ENCODE data around the gene GDF2. TPM values are rescaled to one million over a fixed set of nuclear protein-coding genes. Genes with fewer than 3 reads are reported as not detected.

The GDF2 gene
- total RNA-seq, 2 donors from 2014 or later = not detected

DNA sequence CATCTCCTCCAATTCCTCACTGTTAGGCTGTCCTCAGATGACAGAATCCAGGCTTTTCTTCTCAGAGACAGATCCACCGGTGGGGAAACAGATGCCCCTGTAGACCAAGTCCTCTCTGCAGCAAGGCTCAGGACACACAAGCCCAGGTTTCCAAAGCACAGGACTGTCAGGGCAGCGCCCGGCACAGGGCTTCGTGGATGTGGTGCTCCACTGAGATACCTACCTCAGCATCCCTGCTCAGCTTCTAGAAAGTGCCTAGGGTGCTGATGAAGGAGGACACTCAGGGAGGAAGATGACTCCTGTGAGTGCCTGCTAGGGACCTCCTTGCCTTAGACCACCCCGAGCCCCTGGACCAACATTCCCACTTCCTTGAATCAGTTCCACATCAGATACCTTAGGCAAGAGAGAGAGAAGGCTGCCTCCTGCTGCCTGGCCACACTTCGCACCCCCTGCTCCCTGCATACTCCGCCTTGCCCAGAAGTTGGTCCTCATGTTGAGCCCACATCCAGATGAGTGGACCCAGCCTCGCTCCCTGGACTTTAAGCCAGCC, 17.0 kb downstream of the GDF2 start:
- no peak for ATAC-seq (ENCODE audit: insufficient number of reproducible peaks, low FRiP score, low read depth)
- Histone ChIP-seq H3K4me3 (no peak overlapping the region), H3K27ac (no peak overlapping the region), H3K9me3 (no peaks in the 10 kb centered on the region), H3K36me3 (no peaks in the 10 kb centered on the region), H3K4me1 (ENCODE audit: control insufficient read depth in 1 of 2, low read depth in 2 of 2) (peaks cover 0 to 6% of the 10 kb centered on the region in 2 donors), H3K27me3 (replicated peaks; ENCODE audit: insufficient read depth) (no peaks in the 10 kb centered on the region)
- no peak for DNase-seq (ENCODE audit: low spot score)
- TF ChIP-seq, protein P1, sequence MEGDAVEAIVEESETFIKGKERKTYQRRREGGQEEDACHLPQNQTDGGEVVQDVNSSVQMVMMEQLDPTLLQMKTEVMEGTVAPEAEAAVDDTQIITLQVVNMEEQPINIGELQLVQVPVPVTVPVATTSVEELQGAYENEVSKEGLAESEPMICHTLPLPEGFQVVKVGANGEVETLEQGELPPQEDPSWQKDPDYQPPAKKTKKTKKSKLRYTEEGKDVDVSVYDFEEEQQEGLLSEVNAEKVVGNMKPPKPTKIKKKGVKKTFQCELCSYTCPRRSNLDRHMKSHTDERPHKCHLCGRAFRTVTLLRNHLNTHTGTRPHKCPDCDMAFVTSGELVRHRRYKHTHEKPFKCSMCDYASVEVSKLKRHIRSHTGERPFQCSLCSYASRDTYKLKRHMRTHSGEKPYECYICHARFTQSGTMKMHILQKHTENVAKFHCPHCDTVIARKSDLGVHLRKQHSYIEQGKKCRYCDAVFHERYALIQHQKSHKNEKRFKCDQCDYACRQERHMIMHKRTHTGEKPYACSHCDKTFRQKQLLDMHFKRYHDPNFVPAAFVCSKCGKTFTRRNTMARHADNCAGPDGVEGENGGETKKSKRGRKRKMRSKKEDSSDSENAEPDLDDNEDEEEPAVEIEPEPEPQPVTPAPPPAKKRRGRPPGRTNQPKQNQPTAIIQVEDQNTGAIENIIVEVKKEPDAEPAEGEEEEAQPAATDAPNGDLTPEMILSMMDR (IDR thresholded peaks at IDR 0.05) = no peak

DNA sequence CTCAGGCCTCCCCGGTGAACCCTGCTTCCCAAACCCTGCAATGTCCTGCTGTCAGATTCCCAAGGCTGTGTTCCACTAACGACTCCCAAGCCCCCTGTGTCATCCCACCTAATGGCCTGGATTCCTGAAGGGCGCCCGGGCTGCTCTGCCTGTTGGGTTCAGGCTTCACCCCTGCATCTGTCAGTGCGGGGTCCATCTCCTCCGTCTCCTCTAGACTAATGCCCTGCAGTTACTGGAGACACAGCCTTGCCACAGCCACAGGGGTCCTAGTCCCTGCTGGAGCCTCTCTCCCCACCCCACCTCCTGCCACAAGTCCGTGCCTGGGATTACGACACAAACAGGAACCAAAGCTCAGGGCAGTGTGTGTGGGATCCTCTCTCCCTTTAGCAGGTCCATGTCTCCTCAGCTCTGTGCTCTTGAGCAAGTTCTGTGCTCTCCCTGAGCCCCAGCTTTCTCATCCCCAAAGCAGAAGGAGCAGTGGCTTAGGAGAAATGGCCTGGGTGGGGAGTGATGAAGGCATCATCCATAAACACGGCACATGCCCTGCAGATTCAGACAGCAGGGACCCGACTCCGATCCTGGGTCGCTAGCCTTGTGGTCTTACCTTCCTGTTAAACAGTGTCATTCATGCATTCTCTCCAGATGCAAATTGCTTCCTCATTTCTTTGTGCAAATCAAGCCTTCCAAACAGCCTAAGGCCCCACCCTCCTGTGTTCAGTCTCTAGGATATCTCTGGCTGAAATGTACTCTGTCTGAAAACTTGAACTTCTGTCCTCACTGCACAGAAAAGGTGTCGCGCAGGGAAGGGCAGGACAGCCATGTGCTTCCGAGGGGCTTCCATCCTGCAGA, 17.7 kb downstream of the GDF2 start:
- Histone ChIP-seq H3K27me3 (replicated peaks; ENCODE audit: insufficient read depth) (no peaks in the 10 kb centered on the region), H3K36me3 (no peaks in the 10 kb centered on the region), H3K4me1 (ENCODE audit: control insufficient read depth in 1 of 2, low read depth in 2 of 2) (peaks cover 0 to 6% of the 10 kb centered on the region in 2 donors), H3K4me3 (no peak overlapping the region), H3K9me3 (no peaks in the 10 kb centered on the region), H3K27ac (no peak overlapping the region)
- TF ChIP-seq, protein P1 (IDR thresholded peaks at IDR 0.05) = no peak
- ATAC-seq (ENCODE audit: insufficient number of reproducible peaks, low FRiP score, low read depth) (no peak), DNase-seq (ENCODE audit: low spot score) (no peak)

DNA sequence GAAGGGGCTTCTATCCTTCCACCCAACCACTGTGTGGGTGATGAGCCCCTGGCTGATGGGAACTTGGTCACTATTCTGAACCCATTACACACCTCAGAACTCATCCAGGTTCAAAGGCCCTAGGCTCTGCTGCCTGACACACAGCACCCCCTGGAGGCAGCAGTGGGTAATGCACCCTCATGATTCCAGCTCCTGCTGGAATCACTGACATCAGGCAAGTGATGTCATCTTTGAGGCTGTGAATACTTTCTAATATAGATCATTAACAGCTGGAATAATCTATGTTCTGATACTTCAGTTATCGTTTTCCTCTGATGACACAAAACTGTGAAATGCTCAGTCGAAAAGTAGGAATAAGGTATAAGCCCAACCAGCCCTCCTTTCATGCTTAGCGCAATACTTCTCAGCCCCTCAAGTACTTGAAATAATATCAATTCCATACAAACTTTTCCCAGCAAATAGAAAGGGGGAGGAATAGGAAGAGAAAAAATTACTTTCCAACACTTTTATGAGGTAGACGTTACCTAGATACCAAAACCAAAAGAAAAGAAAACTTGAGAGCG, 18.4 kb downstream of the GDF2 start:
- TF ChIP-seq, protein P1 (IDR thresholded peaks at IDR 0.05) = peak; percentile 88
- Histone ChIP-seq H3K9me3 (no peaks in the 10 kb centered on the region), H3K36me3 (no peaks in the 10 kb centered on the region), H3K4me3 (no peak overlapping the region), H3K27me3 (replicated peaks; ENCODE audit: insufficient read depth) (no peaks in the 10 kb centered on the region), H3K4me1 (ENCODE audit: control insufficient read depth in 1 of 2, low read depth in 2 of 2) (peaks cover 0 to 6% of the 10 kb centered on the region in 2 donors), H3K27ac (no peak overlapping the region)
- no peak for ATAC-seq (ENCODE audit: insufficient number of reproducible peaks, low FRiP score, low read depth)
- no peak for DNase-seq (ENCODE audit: low spot score)

DNA sequence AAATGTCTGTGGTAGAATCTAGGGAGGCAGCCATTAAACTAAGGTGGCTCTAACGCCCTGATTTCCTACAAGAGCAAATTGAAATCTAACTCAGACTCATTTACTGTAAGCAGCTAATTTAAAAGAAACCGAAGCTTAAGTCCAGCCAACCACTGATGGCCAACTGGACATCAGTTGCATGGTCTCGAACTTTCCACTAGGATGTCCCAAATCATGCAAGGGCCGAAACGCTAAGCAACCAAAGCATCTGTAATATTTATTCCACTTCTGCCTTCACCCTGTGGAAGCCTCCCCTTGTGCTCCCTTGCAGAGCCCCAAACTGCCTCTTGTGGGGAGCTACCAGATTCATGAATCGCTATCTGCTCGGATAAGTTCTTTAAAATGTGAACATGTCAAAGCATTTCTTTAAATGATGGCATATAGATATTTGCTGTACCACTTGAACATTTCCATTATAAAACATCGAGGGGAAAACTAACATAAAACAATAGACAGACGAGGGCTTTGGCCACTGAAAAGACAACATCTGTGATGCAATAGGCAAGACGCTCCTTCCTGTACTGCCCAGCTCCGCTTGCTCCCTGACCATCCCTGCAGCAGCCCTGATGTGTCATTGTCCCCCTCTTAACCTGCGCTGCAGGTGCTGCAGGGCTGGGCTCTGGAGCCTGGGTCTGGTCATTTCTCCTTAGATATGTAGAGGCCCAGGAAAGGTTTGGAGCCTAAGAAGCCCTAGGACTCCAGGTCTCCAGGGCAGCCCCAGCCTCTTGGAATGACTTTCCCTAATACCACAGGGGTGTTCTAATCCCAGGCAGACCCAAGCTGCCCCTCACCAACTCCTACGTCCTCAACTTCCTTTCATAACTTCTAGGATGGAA, 23.0 kb downstream of the GDF2 start:
- Histone ChIP-seq H3K4me1 (ENCODE audit: control insufficient read depth in 1 of 2, low read depth in 2 of 2) (no peaks in the 10 kb centered on the region), H3K27me3 (replicated peaks; ENCODE audit: insufficient read depth) (no peaks in the 10 kb centered on the region), H3K9me3 (no peaks in the 10 kb centered on the region), H3K27ac (no peak overlapping the region), H3K4me3 (no peak overlapping the region), H3K36me3 (no peaks in the 10 kb centered on the region)
- no peak for ATAC-seq (ENCODE audit: insufficient number of reproducible peaks, low FRiP score, low read depth)
- TF ChIP-seq, protein P1 (IDR thresholded peaks at IDR 0.05) = no peak
- DNase-seq (ENCODE audit: low spot score) = no peak

Measured in thoracic aorta (tissue), 2 donors.